HCT116 (cell line): ENCODE measurements around the gene ANAPC5.

Source experiments
- EGR1 ChIP-seq: IDR thresholded peaks from 2 replicates; pipeline ENCODE4 v1.6.1; 2012; ENCODE audit warnings: low read depth
- JUND ChIP-seq: IDR thresholded peaks from 2 replicates; pipeline ENCODE4 v1.6.1; 2012
- SIN3A ChIP-seq: IDR thresholded peaks from 2 replicates; pipeline ENCODE4 v1.6.1; 2012; ENCODE audit warnings: low read depth
- TF ChIP-seq, protein P1 (sequence below), 3 experiments: fragments of 200-600 bp in 1 of 3; sonication (generic) in 1 of 3; IDR thresholded peaks in 2 of 3; conservative IDR thresholded peaks in 1 of 3; 2 replicates each; pipeline ENCODE4 v1.5.1; 2012 to 2017; ENCODE audit warnings: low read depth in 2 of 3, low read length in 2 of 3, antibody characterized with exemption in 1 of 3, borderline replicate concordance in 1 of 3, control low read depth in 1 of 3, mild to moderate bottlenecking in 1 of 3, mixed read lengths in 1 of 3, mixed run types in 1 of 3, moderate library complexity in 1 of 3; ENCODE audit not compliant: insufficient read depth in 1 of 3

DNA sequence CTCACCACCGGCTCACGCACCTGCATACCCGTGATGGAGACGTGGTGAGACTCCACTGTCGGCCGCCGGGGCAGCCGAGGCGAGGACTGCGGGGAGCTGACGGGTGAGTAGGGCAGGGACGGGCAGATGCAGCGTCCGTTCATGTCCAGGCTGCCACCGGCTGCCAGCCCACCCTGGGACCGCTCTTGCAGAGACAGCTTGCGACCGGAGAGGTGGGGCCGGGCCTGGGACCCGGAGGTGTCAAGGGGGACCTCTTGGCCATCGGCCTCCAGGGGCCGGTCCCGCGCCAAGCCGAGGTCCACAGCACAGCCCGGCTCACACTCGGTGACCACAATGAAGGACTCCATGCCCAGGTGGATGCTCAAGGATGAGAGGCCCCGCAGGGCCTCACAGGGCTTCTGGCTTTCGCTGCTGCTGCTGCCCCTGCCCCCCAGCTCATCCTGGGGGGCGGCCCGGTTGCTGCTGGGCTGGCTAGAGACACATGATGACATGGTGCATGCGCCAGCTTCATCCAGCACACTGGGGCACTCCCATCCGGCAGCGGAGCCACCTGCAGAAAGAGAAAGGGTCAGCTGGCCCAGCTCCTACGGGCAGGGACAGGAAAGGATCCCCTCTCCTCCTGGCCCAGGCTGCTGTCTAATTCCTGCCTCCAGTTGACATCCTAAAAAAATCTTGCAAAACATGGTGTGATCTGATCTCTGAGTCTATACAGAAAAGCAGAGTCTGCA is 78.0 kb downstream of the ANAPC5 start:
- TF ChIP-seq EGR1, result no peak
- TF ChIP-seq, protein P1, sequence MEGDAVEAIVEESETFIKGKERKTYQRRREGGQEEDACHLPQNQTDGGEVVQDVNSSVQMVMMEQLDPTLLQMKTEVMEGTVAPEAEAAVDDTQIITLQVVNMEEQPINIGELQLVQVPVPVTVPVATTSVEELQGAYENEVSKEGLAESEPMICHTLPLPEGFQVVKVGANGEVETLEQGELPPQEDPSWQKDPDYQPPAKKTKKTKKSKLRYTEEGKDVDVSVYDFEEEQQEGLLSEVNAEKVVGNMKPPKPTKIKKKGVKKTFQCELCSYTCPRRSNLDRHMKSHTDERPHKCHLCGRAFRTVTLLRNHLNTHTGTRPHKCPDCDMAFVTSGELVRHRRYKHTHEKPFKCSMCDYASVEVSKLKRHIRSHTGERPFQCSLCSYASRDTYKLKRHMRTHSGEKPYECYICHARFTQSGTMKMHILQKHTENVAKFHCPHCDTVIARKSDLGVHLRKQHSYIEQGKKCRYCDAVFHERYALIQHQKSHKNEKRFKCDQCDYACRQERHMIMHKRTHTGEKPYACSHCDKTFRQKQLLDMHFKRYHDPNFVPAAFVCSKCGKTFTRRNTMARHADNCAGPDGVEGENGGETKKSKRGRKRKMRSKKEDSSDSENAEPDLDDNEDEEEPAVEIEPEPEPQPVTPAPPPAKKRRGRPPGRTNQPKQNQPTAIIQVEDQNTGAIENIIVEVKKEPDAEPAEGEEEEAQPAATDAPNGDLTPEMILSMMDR (IDR thresholded peaks at IDR 0.05 in 2 of 3, conservative IDR thresholded peaks at IDR 0.05 in 1 of 3; ENCODE audit: borderline replicate concordance in 1 of 3, insufficient read depth in 1 of 3, low read depth in 2 of 3, low read length in 2 of 3), result no peak
- TF ChIP-seq SIN3A, result no peak
- TF ChIP-seq JUND, result no peak
